OCI-LY3 (cell line): ENCODE measurements around the gene C21orf91.

Source experiments
- H2AFZ ChIP-seq: fragments of 200-600, 300-600 bp; shearing (Covaris generic); 2 replicates; pipeline ENCODE4 v1.6.0; 2014; ENCODE audit warnings: antibody characterized with exemption, low read depth, low read length
- H3K27ac ChIP-seq: fragments of 200-600, 300-600 bp; sonication (generic); 2 replicates; pipeline ENCODE4 v1.5.1; 2014; ENCODE audit warnings: mild to moderate bottlenecking, low read length, moderate library complexity, mixed read lengths
- H3K27me3 ChIP-seq: fragments of 200-600, 300-600 bp; sonication (generic); 2 replicates; pipeline ENCODE4 v1.6.1; 2014; ENCODE audit warnings: low read depth, low read length, mixed read lengths
- H3K36me3 ChIP-seq: fragments of 200-600, 300-600 bp; sonication (generic); replicated peaks from 2 replicates; pipeline ENCODE3; 2014; ENCODE audit warnings: low read depth, low read length, mixed read lengths
- H3K4me1 ChIP-seq: fragments of 300-600, 200-600 bp; sonication (generic); 2 replicates; pipeline ENCODE4 v1.6.1; 2014; ENCODE audit warnings: low read length, mixed read lengths
- H3K4me2 ChIP-seq: fragments of 200-600, 300-600 bp; sonication (generic); 2 replicates; pipeline ENCODE4 v1.6.1; 2014; ENCODE audit warnings: low read length, mixed read lengths
- H3K4me3 ChIP-seq: fragments of 300-600, 200-600 bp; sonication (generic); 2 replicates; pipeline ENCODE4 v1.5.1; 2014; ENCODE audit warnings: antibody characterized with exemption, mild to moderate bottlenecking, low read length, moderate library complexity
- H3K79me2 ChIP-seq: fragments of 300-600, 200-600 bp; shearing (Covaris generic); 2 replicates; pipeline ENCODE4 v1.6.1; 2014; ENCODE audit warnings: mild to moderate bottlenecking, low read length, mixed read lengths
- H3K9ac ChIP-seq: fragments of 300-600, 200-600 bp; shearing (Covaris generic); 2 replicates; pipeline ENCODE4 v1.6.0; 2014; ENCODE audit warnings: mild to moderate bottlenecking, low read length, moderate library complexity
- H3K9me3 ChIP-seq: fragments of 200-600, 300-600 bp; shearing (Covaris generic); 2 replicates; pipeline ENCODE4 v1.6.1; 2014; ENCODE audit warnings: low read length, mixed read lengths; ENCODE audit not compliant: insufficient read depth
- H4K20me1 ChIP-seq: fragments of 200-600, 300-600 bp; sonication (generic); 2 replicates; pipeline ENCODE4 v1.6.1; 2016; ENCODE audit warnings: low read length, mixed read lengths; ENCODE audit not compliant: insufficient read depth
- CTCF ChIP-seq: fragments of 200-600, 300-600 bp; sonication (generic); IDR thresholded peaks from 2 replicates; pipeline ENCODE4 v1.5.1; 2014; ENCODE audit warnings: antibody characterized with exemption, low read length, low read depth
- EZH2phosphoT487 ChIP-seq: fragments of 200-600 bp; shearing (Covaris generic); IDR thresholded peaks from 2 replicates; pipeline ENCODE4 v1.6.1; 2018; ENCODE audit warnings: antibody characterized with exemption, mixed run types, low read depth

Gene C21orf91

GRCh38 chr21:17854745-17855144 lies 35.6 kb upstream of the C21orf91 start:
- TF ChIP-seq CTCF: no peak
- TF ChIP-seq EZH2phosphoT487: no peak
- H3K27me3 ChIP-seq: no peaks in the 10 kb centered on the region

GRCh38 chr21:17853393-17854275 lies 34.5 kb upstream of the C21orf91 start:
- TF ChIP-seq CTCF (no peak), EZH2phosphoT487 (no peak)
- H3K4me1 ChIP-seq: no peaks in the 10 kb centered on the region

More at GRCh38 chr21:17854745-17855144, 35.6 kb upstream of the C21orf91 start:
- no peaks in the 10 kb centered on the region for H3K9me3 ChIP-seq
- H4K20me1 ChIP-seq: no peaks in the 10 kb centered on the region
- no peak overlapping the region for H3K27ac ChIP-seq
- no peak overlapping the region for H3K9ac ChIP-seq
- no peak overlapping the region for H2AFZ ChIP-seq
- no peaks in the 10 kb centered on the region for H3K4me1 ChIP-seq
- no peaks in the 10 kb centered on the region for H3K79me2 ChIP-seq
- no peak overlapping the region for H3K4me3 ChIP-seq
- H3K36me3 ChIP-seq: no peaks in the 10 kb centered on the region
- no peak overlapping the region for H3K4me2 ChIP-seq

GRCh38 chr21:17848228-17848627 lies 29.1 kb upstream of the C21orf91 start:
- H3K9me3 ChIP-seq: no peaks in the 10 kb centered on the region
- H3K9ac ChIP-seq: no peak overlapping the region
- H3K4me1 ChIP-seq: peaks cover 6% of the 10 kb centered on the region; the same call in 1 of the 2 replicates
- no peak overlapping the region for H3K4me3 ChIP-seq
- H3K79me2 ChIP-seq: no peaks in the 10 kb centered on the region
- no peaks in the 10 kb centered on the region for H3K36me3 ChIP-seq
- no peak overlapping the region for H2AFZ ChIP-seq
- H3K27me3 ChIP-seq: no peaks in the 10 kb centered on the region
- H3K4me2 ChIP-seq: no peak overlapping the region
- TF ChIP-seq EZH2phosphoT487 (no peak), CTCF (no peak)
- H4K20me1 ChIP-seq: no peaks in the 10 kb centered on the region
- H3K27ac ChIP-seq: no peak overlapping the region

More at GRCh38 chr21:17853393-17854275, 34.5 kb upstream of the C21orf91 start:
- Histone ChIP-seq H3K4me3 (no peak overlapping the region), H3K9me3 (no peaks in the 10 kb centered on the region), H3K27me3 (no peaks in the 10 kb centered on the region), H4K20me1 (no peaks in the 10 kb centered on the region), H3K4me2 (no peak overlapping the region), H2AFZ (no peak overlapping the region), H3K79me2 (no peaks in the 10 kb centered on the region), H3K9ac (no peak overlapping the region), H3K27ac (no peak overlapping the region), H3K36me3 (no peaks in the 10 kb centered on the region)

GRCh38 chr21:17841103-17841502 lies 21.9 kb upstream of the C21orf91 start:
- no peak for TF ChIP-seq CTCF
- no peak for TF ChIP-seq EZH2phosphoT487
- no peak overlapping the region for H2AFZ ChIP-seq
- H3K79me2 ChIP-seq: no peaks in the 10 kb centered on the region

More at GRCh38 chr21:17841103-17841502, 21.9 kb upstream of the C21orf91 start:
- no peaks in the 10 kb centered on the region for H3K36me3 ChIP-seq
- H3K4me2 ChIP-seq: no peak overlapping the region
- no peaks in the 10 kb centered on the region for H4K20me1 ChIP-seq
- no peak overlapping the region for H3K9ac ChIP-seq
- no peaks in the 10 kb centered on the region for H3K27me3 ChIP-seq
- H3K9me3 ChIP-seq: no peaks in the 10 kb centered on the region
- no peak overlapping the region for H3K27ac ChIP-seq
- H3K4me3 ChIP-seq: no peak overlapping the region
- no peaks in the 10 kb centered on the region for H3K4me1 ChIP-seq
